Measurements from ENCODE around the gene ZNF574.

- no peak for TF ChIP-seq FOXM1 (IDR thresholded peaks at IDR 0.05; ENCODE audit: low read depth)
- TF ChIP-seq MAX (IDR thresholded peaks at IDR 0.05; ENCODE audit: low read depth): no peak
- no peak for TF ChIP-seq CTCF (IDR thresholded peaks at IDR 0.05)
- TF ChIP-seq EP300 (IDR thresholded peaks at IDR 0.05; ENCODE audit: borderline replicate concordance in 1 of 2, low read depth in 1 of 2, low read length in 1 of 2): no peak
- TF ChIP-seq EZH2phosphoT487 (IDR thresholded peaks at IDR 0.05; ENCODE audit: borderline replicate concordance, low read depth): no peak
Measured at GRCh38 chr19:42038666-42039065, 37.3 kb upstream of the ZNF574 start.
